GM19372 (cell line): Measurements from ENCODE around the gene TRIM34.
"Not testable (repeated sequence)": the region's sequence is repeated elsewhere in the genome, so short reads cannot be mapped to it uniquely, and the experiment has no call there.

Experiments
- ATAC-seq: cut with Tn5 transposase; IDR thresholded peaks from one replicate; pipeline ENCODE4 v1.9.1; 2021; ENCODE audit warnings: mild to moderate bottlenecking, low read depth, moderate library complexity; ENCODE audit not compliant: unreplicated experiment

TRIM34 gene

DNA sequence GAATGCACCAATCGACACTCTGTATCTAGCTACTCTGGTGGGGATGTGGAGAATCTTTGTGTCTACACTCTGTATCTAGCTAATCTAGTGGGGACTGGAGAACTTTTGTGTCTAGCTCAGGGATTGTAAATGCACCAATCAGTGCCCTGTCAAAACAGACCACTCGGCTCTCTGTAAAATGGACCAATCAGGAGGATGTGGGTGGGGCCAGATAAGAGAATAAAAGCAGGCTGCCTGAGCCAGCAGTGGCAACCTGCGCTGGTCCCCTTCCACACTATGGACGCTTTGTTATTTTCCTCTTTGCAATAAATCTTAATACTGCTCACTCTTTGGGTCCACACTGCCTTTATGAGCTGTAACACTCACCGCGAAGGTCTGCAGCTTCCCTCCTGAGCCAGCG is 58.8 kb downstream of the TRIM34 start:
- ATAC-seq = not testable (repeated sequence)

DNA sequence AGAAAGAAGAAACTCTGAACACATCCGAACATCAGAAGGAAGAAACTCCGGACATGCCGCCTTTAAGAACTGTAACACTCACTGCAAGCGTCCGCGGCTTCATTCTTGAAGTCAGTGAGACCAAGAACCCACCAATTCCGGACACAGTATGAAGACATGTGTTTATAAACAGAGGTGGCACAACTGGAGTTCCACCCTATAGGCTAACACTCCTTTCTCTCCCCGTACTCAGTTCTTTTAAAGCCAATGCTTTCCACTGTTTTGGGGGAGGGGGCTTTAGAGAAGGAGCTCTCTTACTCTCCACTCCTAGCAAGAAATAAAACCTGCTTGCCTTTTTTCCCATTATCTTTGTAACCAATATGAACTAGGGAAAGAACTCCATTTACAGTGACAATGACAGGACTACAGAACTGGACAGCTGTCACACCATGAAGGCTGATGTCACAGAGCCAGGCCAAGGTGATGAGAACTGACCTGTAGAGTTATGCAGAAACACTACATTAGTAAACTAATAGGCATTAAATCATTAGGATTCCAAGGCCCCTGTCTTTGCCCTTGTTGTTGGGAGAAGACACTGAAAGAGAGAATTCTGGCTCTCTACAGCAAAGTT is 59.3 kb downstream of the TRIM34 start:
- peak; percentile 27 for ATAC-seq

DNA sequence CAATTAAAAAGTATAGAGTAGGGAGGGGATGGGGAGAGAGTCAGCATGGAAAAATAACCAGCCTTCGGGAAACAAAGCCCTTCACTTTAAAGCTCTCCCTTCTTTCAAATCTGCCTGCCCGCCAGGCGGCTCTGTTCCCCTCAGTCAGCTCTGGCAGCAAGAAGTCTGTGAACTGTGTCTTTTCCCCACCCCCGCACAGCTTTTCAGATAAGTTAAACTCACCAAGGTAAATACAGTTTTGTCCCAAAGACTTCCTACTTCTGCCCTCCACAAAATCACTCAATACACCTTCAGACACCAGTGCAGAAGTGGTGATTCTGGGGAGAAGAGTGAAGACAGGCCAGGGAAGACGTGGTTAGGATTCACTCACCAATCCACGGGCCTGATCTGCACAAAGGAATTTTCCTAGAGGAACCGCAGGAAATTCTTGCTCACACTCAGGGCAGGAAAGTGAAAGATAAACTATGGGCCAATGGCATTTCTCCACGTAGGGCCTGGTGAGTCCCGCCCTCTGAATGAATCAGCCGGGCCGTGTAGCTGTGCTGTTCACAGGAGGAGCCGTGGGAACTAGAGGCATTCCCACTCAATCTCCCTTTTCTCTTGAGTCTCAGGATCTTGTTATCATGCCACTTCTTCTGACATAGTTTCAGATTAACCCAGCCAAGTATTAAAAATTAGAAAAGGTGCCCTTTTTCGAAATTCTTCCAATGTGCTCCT is 60.0 kb downstream of the TRIM34 start, which contains the start of gene TRIM5:
Gene TRIM5, minus strand, starts transcription at position 429 of the 717 bp plus-strand sequence. CDS start 4,897 bp downstream, outside the sequence.
- peak; percentile 70 for ATAC-seq

DNA sequence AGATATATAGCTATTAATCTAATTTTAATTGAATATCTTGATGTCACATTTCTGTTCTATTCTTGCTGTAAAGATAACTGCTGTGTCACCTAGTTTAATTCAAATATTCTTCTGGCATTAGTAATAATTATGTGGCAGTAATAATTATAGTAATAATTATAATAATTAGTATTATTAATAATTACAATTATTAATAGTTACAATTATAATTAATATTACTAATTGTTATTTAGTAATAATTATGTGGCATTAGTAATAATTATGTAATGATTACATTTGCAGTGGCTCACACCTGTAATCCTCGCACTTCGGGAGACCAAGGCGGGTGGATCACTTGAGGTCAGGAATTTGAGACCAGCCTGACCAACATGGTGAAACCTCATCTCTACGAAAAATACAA is 61.6 kb downstream of the TRIM34 start:
- ATAC-seq = no peak

DNA sequence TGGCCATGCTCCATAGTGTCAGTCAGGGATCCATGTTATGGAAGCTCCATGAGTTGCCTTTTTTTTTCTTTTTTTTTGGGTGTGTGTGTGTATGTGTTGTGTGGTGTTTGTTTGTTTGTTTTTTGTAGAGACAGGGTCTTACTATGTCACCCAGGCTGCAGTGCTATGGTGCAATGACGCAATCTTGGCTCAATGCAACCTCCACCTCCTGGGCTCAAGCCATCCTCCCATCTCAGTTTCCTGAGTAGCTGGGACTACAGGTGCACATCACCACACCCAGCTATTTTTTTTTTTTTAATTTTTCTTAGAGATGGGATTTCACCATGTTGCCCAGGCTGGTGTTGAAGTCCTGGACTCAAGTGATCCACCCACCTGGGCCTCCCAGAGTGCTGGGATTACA is 63.7 kb downstream of the TRIM34 start:
- no peak for ATAC-seq

DNA sequence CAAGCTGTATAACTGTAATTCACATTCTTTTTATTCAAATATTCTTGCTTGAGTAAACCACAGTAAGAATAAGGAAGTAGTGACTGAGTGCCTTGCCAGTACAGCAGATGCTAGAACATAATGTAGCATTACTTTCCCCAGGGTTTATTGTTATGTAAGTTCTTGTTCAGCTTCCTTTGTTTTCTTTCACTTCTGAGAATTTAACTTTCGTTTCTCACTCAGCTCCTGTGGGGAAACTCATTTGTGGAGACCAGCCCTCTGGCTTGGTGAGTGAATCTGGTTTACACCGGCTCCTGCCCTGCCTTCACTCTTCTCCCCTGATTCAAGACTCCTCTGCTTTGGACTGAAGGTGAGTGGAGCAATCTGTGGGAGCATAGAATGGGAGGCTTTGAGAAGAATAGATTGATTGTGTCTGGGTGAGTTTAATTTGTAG is 64.8 kb downstream of the TRIM34 start, which contains the start of gene TRIM22:
Gene TRIM22, plus strand, starts transcription at position 240 of the 433 bp plus-strand sequence. CDS start 6,443 bp downstream, outside the sequence.
- peak; percentile 60 for ATAC-seq

DNA sequence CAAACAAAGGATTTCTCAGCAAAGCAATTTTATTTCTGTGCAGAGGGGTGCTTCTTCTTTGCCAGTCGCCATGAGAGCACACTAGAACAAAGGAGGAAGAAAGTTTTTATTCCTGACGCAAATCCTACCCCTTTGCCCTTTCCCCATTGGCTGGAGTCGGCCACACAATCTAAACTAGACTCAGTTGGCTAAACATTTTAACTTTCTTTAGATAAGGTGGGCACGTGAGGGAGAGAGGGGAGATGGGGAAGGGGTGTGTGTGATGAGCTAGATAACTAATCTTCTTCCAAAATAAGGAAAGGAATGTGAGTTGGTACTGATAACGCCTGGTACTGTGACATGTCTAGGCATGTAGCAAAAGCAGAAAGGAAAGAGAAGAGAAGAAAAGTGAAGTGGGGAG is 65.4 kb downstream of the TRIM34 start:
- ATAC-seq = no peak

DNA sequence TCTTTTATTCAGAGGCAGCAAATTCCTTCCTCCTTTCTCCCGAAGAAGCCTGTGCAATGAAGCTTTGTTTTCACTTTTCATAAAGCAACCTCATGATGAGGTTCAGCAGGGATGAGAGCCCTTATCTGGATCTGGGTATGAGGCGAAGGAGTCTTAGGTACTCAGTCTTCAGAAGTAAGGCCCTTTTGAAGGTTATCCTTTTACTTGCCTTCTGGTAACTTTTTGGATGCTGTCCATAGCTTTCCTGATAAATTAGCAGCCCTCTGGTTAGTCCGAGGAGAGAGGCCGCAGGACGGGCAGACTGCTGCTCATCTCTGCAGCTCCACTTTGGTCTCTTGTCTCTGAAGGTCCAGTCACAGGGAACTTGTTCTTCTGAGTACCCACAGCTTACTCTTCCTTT is 65.9 kb downstream of the TRIM34 start:
- no peak for ATAC-seq

DNA sequence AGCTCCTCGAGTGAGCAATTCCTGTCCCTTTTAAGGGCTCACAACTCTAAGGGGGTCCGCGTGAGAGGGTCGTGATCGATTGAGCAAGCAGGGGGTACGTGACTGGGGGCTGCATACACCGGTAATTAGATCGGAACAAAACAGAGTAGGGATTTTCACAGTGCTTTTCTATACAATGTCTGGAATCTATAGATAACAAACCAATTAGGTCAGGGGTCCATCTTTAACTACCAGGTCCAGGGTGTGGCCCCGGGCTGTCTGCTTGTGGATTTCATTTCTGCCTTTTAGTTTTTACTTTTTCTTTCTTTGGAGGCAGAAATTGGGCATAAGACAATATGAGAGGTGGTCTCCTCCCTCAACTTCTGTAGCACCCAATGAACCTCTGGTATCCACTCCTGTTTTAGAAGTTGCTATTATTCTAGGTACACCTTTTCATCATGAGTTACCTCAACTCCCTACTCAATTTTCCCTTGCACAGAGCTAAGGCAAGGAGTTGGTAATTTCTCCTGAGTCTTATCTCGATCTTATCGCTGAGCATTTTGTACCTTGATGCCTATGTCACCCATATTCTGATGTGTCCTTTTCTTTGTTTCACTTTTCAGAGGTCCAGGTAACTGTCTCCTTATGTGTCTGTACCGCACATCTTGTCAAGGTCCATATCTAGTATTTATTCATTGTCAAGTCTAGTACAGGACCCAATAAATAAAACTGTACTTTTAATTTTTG is 66.6 kb downstream of the TRIM34 start:
- ATAC-seq = not testable (repeated sequence)

DNA sequence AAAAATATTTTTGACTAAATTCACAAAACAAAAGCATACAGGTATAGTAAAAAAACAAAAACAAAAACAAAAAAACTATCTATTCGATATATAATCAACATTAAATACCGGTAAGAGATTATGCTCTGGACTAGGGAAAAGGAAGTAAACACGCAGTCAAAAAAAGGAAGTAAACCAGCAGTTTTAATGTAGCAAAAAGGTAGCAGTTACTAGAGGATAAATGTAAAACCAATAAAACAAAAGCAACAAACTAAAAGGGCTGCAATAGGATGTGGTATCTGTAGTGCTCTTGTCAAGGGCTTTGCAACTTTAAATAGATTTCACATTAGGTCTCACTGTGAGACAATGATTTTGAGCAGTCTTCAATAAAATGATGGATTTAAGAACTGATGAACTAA is 67.2 kb downstream of the TRIM34 start:
- no peak for ATAC-seq
